ENCODE data around the gene EFTUD2. TPM values are rescaled to one million over a fixed set of nuclear protein-coding genes. Genes with fewer than 3 reads are reported as not detected.

EFTUD2 gene
- total and polyA plus RNA-seq, 2 donors (not counting 1 experiment from before 2014, with no cell fraction given) = 88.0 to 154 TPM

- H3K79me2 ChIP-seq (ENCODE audit: control insufficient read depth, insufficient read depth, low read length) = no peaks in the 10 kb centered on the region
- no peaks in the 10 kb centered on the region for H4K20me1 ChIP-seq (ENCODE audit: control insufficient read depth, extremely low read depth, insufficient read depth, low read length)
- no peak overlapping the region for H3K27ac ChIP-seq (ENCODE audit: insufficient read depth, low read length)
- no peaks in the 10 kb centered on the region for H3K36me3 ChIP-seq (ENCODE audit: control insufficient read depth, insufficient read depth, low read length)
- TF ChIP-seq EZH2 (IDR thresholded peaks at IDR 0.05; ENCODE audit: low read length, missing control alignments) (no peak), CTCF (conservative IDR thresholded peaks at IDR 0.05 in 1 of 2, IDR thresholded peaks at IDR 0.05 in 1 of 2; ENCODE audit: low read depth in 1 of 2, low read length in 2 of 2) (no peak)
- no peak overlapping the region for H3K4me3 ChIP-seq (replicated peaks in 1 of 4; ENCODE audit: control extremely low read depth in 1 of 4, insufficient read depth in 1 of 4, low read depth in 3 of 4, low read length in 4 of 4)
- DNase-seq (ENCODE audit: low read depth in 2 of 2) = no peak
- no peak overlapping the region for H2AFZ ChIP-seq (ENCODE audit: low read length)
- peaks cover 8% of the 10 kb centered on the region for H3K27me3 ChIP-seq (ENCODE audit: control insufficient read depth, insufficient read depth, low read length)
- H3K4me1 ChIP-seq (ENCODE audit: control insufficient read depth, extremely low read depth, insufficient read depth, low read length) = no peaks in the 10 kb centered on the region
- no peaks in the 10 kb centered on the region for H3K9me3 ChIP-seq (ENCODE audit: control insufficient read depth, insufficient read depth, low read depth, low read length)
- H3K4me2 ChIP-seq (ENCODE audit: extremely low read depth, insufficient read depth, low read length) = no peak overlapping the region
- no peak overlapping the region for H3K9ac ChIP-seq (ENCODE audit: insufficient read depth, low read length)
Measured at GRCh38 chr17:44915862-44916780, 16.9 kb upstream of the EFTUD2 start.

- Histone ChIP-seq H3K4me3 (replicated peaks in 1 of 4; ENCODE audit: control extremely low read depth in 1 of 4, insufficient read depth in 1 of 4, low read depth in 3 of 4, low read length in 4 of 4) (no peak within 1 kb of the TSS), H3K9me3 (ENCODE audit: control insufficient read depth, insufficient read depth, low read depth, low read length) (no peaks in the 10 kb centered on the region), H2AFZ (ENCODE audit: low read length) (no peak within 1 kb of the TSS), H3K9ac (ENCODE audit: insufficient read depth, low read length) (no peak within 1 kb of the TSS), H4K20me1 (ENCODE audit: control insufficient read depth, extremely low read depth, insufficient read depth, low read length) (no peaks in the 10 kb centered on the region), H3K27me3 (ENCODE audit: control insufficient read depth, insufficient read depth, low read length) (peaks cover 7% of the 10 kb centered on the region), H3K4me1 (ENCODE audit: control insufficient read depth, extremely low read depth, insufficient read depth, low read length) (no peaks in the 10 kb centered on the region), H3K36me3 (ENCODE audit: control insufficient read depth, insufficient read depth, low read length) (no peaks in the 10 kb centered on the region), H3K79me2 (ENCODE audit: control insufficient read depth, insufficient read depth, low read length) (no peaks in the 10 kb centered on the region), H3K4me2 (ENCODE audit: extremely low read depth, insufficient read depth, low read length) (no peak within 1 kb of the TSS), H3K27ac (ENCODE audit: insufficient read depth, low read length) (no peak within 1 kb of the TSS)
- DNase-seq (ENCODE audit: low read depth in 2 of 2) = no peak
- TF ChIP-seq EZH2 (IDR thresholded peaks at IDR 0.05; ENCODE audit: low read length, missing control alignments) (no peak), CTCF (conservative IDR thresholded peaks at IDR 0.05 in 1 of 2, IDR thresholded peaks at IDR 0.05 in 1 of 2; ENCODE audit: low read depth in 1 of 2, low read length in 2 of 2) (no peak)
Measured at GRCh38 chr17:44915321-44915726, 16.1 kb upstream of the EFTUD2 start, which contains the start of gene GFAP. TSS of gene GFAP (minus strand) at chr17:44915500. CDS start at chr17:44915486, 14 bp downstream.

GRCh38 chr17:44914698-44915271 lies 15.5 kb upstream of the EFTUD2 start:
- Histone ChIP-seq H3K4me3 (replicated peaks in 1 of 4; ENCODE audit: control extremely low read depth in 1 of 4, insufficient read depth in 1 of 4, low read depth in 3 of 4, low read length in 4 of 4) (no peak overlapping the region), H3K4me2 (ENCODE audit: extremely low read depth, insufficient read depth, low read length) (no peak overlapping the region), H3K9ac (ENCODE audit: insufficient read depth, low read length) (no peak overlapping the region), H2AFZ (ENCODE audit: low read length) (no peak overlapping the region), H3K9me3 (ENCODE audit: control insufficient read depth, insufficient read depth, low read depth, low read length) (no peaks in the 10 kb centered on the region), H3K27ac (ENCODE audit: insufficient read depth, low read length) (no peak overlapping the region), H3K36me3 (ENCODE audit: control insufficient read depth, insufficient read depth, low read length) (no peaks in the 10 kb centered on the region), H4K20me1 (ENCODE audit: control insufficient read depth, extremely low read depth, insufficient read depth, low read length) (no peaks in the 10 kb centered on the region), H3K4me1 (ENCODE audit: control insufficient read depth, extremely low read depth, insufficient read depth, low read length) (no peaks in the 10 kb centered on the region), H3K79me2 (ENCODE audit: control insufficient read depth, insufficient read depth, low read length) (no peaks in the 10 kb centered on the region), H3K27me3 (ENCODE audit: control insufficient read depth, insufficient read depth, low read length) (peaks cover 7% of the 10 kb centered on the region)
- no peak for DNase-seq (ENCODE audit: low read depth in 2 of 2)
- TF ChIP-seq EZH2 (IDR thresholded peaks at IDR 0.05; ENCODE audit: low read length, missing control alignments) (no peak), CTCF (conservative IDR thresholded peaks at IDR 0.05 in 1 of 2, IDR thresholded peaks at IDR 0.05 in 1 of 2; ENCODE audit: low read depth in 1 of 2, low read length in 2 of 2) (no peak)

Data from fibroblast of lung (primary cell).